HepG2 (cell line): ENCODE measurements around the gene IDS. TPM values are rescaled to one million over a fixed set of nuclear protein-coding genes. Genes with fewer than 3 reads are reported as not detected.

Experiments
- ERF ChIP-seq: IDR thresholded peaks from 2 replicates; pipeline ENCODE4 v1.6.1; 2018; ENCODE audit warnings: missing biosample characterization, missing genetic modification reagents
- GATAD2A ChIP-seq: IDR thresholded peaks from 2 replicates; pipeline ENCODE4 v1.6.1; 2016
- NFYC ChIP-seq: IDR thresholded peaks from 2 replicates; pipeline ENCODE4 v1.6.1; 2016; ENCODE audit warnings: missing genetic modification reagents, missing compliant biosample characterization
- PHF20 ChIP-seq: sonication (generic); formaldehyde crosslinking; IDR thresholded peaks from 2 replicates; pipeline ENCODE4 v1.5.0; 2020; ENCODE audit warnings: mild to moderate bottlenecking, missing genetic modification reagents
- PHF21A ChIP-seq: sonication (generic); formaldehyde crosslinking; IDR thresholded peaks from 2 replicates; pipeline ENCODE4 v1.5.0; 2020; ENCODE audit warnings: mild to moderate bottlenecking, missing genetic modification reagents
- YEATS2 ChIP-seq: sonication (generic); formaldehyde crosslinking; IDR thresholded peaks from 2 replicates; pipeline ENCODE4 v1.4.0; 2020; ENCODE audit warnings: missing genetic modification reagents, borderline replicate concordance
- ZBTB44 ChIP-seq: sonication (generic); formaldehyde crosslinking; IDR thresholded peaks from 2 replicates; pipeline ENCODE4 v1.4.0; 2020; ENCODE audit warnings: missing genetic modification reagents
- ZGPAT ChIP-seq: IDR thresholded peaks from 2 replicates; pipeline ENCODE4 v1.6.1; 2016; ENCODE audit warnings: mild to moderate bottlenecking
- ZNF232 ChIP-seq: sonication (generic); formaldehyde crosslinking; IDR thresholded peaks from 2 replicates; pipeline ENCODE4 v1.4.0; 2020; ENCODE audit warnings: missing genetic modification reagents, borderline replicate concordance
- ZNF3 ChIP-seq: IDR thresholded peaks from 2 replicates; pipeline ENCODE4 v1.7.0; 2017; ENCODE audit warnings: inconsistent platforms
- ZNF33A ChIP-seq: sonication (generic); formaldehyde crosslinking; IDR thresholded peaks from 2 replicates; pipeline ENCODE4 v1.5.1; 2020; ENCODE audit warnings: missing genetic modification reagents, mild to moderate bottlenecking, moderate library complexity, borderline replicate concordance
- ZSCAN21 ChIP-seq: sonication (generic); formaldehyde crosslinking; IDR thresholded peaks from 2 replicates; pipeline ENCODE4 v1.8.0; 2022; ENCODE audit warnings: mild to moderate bottlenecking, missing genetic modification reagents, moderate library complexity, borderline replicate concordance
- polyA plus RNA-seq, 8 experiments: library from polyadenylated mRNA; depleted of rRNA in 3 of 8; stranded (reverse) in 7 of 8; unstranded in 1 of 8; fragments of >200 nt; fragmentation: Illumina TruSeq in 4 of 8; extraction: Trizol in 4 of 8; gene quantifications; 2 replicates each; pipeline versions ENCODE4 v1.2.1 to v1.2.3, GENCODE V29; 2011 to 2016; ENCODE audit warnings: low read depth in 4 of 8, missing spikeins in 1 of 8, mixed read lengths in 1 of 8; ENCODE audit not compliant: insufficient read depth in 1 of 8
- total RNA-seq, 5 experiments: library from RNA; depleted of rRNA; stranded (reverse); fragments of >200 nt; fragmentation: Illumina TruSeq; extraction: Trizol; gene quantifications; 2 replicates each; pipeline ENCODE4 v1.2.3, GENCODE V29; 2016; ENCODE audit warnings: low read depth in 1 of 5

The IDS gene
- total and polyA plus RNA-seq, 2 of the 13 experiments (the other 11 are each of a cell fraction or from before 2014, with no cell fraction given), result 2.2 to 11.9 TPM

- TF ChIP-seq ZBTB44 (CRISPR knock-in tag) (no peak), GATAD2A (peak; percentile 64; the same call in 1 of the 2 replicates), YEATS2 (CRISPR knock-in tag) (peak; percentile 84; the same call in 1 of the 2 replicates), ERF (CRISPR knock-in tag) (0 out of 2 replicates have a peak, but pooled peaks have one; percentile 32), NFYC (CRISPR knock-in tag) (peak; percentile 7; the same call in 1 of the 2 replicates), ZNF33A (CRISPR knock-in tag) (no peak), ZNF232 (CRISPR knock-in tag) (0 out of 2 replicates have a peak, but pooled peaks have one; percentile 29), PHF21A (CRISPR knock-in tag) (0 out of 2 replicates have a peak, but pooled peaks have one; percentile 48), PHF20 (peak; percentile 72), ZSCAN21 (CRISPR knock-in tag) (peak; percentile 32; the same call in 1 of the 2 replicates), ZNF3 (CRISPR knock-in tag) (no peak), ZGPAT (CRISPR knock-in tag) (0 out of 2 replicates have a peak, but pooled peaks have one; percentile 30)
Observed at GRCh38 chrX:149540621-149541520, 35.8 kb upstream of the IDS start, which contains the start of gene EOLA1 (continued).
